Muscle of arm (tissue), 12 donors: ENCODE results near the gene ZSCAN5A. TPM values are rescaled to one million over a fixed set of nuclear protein-coding genes. Genes with fewer than 3 reads are reported as not detected.
"Not testable (repeated sequence)": the region's sequence is repeated elsewhere in the genome, so short reads cannot be mapped to it uniquely, and the experiment has no call there.

Source experiments
- DNase-seq: peaks from one replicate; pipeline ENCODE4 v3.0.0-alpha.2; 2013
- polyA plus RNA-seq, 12 donors: library from polyadenylated mRNA; unstranded; fragments of 120-200 nt; gene quantifications; one replicate each; pipeline ENCODE4 v1.2.1, GENCODE V29; 2013; ENCODE audit not compliant: insufficient read length in 12 of 12

ZSCAN5A gene
- polyA plus RNA-seq, 12 donors = 5.0 to 12.4 (median 7.3) TPM; not detected in 2

DNA sequence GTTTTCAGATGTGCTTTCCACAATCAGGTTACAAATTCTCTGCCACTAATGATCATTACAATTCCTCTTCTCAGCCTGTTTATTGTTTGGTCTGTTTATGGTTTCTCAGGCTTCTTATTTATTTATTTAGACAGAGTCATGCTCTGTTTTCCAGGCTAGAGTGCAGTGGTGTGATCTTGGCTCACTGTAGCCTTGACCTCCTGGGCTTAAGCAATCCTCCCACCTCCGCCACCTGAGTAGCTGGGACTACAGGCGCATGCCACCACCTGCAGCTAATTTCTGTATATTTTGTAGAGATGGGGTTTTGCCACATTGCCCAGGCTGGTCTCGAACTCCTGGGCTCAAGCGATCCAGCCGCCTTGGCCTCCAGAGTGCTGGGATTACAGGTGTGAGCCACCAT, 2.1 kb upstream of the ZSCAN5A start:
- DNase-seq = no peak

DNA sequence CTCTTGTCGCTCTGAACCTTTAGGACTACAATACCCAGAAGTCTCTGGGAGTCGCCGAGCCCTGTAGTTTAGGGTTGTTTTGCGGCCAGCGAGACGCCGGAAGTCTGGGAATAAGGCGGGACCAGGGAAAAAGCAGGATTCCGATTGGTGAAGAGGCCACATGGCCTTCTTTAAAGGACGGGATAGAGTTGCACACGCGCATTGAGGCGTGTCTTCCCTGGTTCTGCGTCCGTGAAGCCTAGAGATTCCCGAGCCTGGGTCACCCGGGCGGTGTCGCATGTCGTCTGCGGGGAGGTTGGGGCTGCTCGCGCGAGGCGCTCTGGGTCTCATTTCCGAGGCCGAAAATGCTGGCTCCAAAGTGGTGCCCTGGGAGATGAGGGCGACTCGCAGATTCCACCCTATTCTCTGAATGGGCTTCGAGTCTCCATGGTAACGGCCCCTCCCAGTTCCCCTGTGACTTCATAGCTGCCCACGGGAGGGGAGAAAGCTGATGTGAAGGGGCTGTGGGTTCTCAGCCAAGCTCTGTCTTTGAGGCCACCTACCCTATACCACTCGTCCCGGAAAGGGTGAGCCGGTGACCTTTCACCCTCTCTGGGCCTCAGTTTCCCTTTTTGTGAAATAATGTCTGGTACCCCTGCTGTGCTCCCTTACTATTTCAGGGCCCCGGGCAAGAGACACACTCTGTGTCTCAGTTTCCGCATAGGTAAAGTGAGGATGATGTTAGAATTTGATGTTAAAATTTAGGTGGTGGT, 614 bp upstream of the ZSCAN5A start:
- DNase-seq = peak; percentile 99

DNA sequence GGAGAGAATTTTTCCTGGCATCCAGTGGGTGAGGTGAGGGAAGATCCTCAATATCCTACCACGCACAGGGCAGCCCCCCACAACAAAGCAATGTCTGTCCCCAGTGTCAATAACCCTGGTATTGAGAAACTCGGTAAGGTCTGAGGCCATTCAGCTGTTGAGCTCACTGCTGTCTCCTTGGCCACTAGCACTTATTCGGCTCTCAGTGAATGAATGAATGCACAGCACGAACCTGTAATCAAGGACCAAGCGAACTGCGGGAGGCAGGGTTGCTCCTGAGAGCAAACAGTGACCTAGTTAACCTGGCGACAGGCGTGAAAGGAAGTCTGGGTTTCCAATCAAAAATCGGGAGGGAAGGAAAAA, 640 bp downstream of the ZSCAN5A start:
- DNase-seq = no peak

DNA sequence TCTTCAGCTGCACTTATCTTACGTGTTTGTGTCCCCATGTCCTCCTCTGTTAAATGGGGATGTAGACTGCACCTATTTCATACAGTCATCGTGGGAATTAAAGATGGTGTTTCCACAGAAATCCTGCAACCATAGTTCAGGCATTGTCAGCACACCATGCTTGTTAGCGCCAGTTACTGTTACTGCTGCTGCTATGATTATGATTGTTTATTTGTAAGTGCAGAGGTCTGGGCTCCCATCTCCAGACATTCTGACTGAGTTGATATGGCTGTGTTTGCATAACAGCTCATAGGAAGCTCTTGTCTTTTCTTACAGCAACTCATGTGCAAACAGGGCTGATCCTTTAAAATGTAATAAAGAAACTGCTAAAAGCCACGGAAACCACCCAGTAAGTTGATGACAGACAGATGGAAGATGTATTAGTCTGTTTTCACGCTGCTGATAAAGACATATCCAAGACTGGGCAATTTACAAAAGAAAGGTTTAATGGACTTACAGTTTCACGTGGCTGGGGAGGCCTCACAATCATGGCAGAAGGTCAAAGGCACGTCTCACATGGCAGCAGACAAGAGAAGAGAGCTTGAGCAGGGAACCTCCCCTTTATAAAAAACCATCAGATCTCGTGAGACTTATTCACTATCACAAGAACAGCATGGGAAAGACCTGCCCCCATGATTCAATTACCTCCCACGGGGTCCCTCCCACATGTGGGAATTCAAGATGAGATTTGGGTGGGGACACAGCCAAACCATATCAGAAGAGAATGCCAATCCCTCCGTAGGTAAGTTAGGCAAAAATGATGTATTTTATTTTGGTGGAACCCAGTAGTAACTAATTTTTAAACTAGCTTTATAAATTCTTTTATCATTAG, 1.6 kb downstream of the ZSCAN5A start:
- DNase-seq = no peak

DNA sequence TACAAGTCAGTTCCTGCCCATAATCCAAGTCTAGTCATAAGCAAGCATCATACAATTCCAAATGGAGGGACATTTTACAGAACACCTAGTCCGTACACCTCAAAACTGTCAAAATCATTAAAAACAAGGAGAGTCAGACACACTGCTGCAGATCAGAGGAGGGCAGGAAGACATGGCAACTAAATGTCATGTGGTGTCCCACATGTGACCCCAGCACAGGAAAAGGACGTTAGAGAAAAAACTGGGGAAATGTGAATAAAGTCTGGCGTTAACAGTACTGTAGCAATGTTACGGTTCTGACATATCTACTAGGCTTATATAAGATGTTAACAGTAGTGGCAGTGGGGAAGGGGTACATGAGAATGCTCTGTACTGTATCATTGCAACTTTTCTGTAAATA, 2.3 kb downstream of the ZSCAN5A start:
- DNase-seq = no peak

DNA sequence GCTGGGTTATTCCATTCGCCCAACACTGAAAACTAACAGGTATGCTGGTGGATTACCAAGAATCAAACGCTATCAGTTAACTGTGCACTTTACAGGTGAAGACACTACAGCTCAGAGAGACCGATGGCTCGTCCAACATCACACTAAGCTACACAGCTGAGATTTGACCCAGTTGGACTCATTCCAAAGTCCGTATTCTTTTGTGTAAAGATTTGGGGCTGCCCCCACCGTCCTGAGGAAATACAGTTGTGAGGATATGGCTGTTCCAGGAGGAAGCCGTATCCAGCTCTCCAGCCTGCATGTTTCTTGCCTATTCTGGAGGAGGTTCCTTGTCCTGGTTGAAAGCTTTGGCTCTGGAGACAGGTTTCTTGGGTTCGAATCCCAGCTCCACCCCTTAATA, 4.2 kb downstream of the ZSCAN5A start:
- DNase-seq = no peak

DNA sequence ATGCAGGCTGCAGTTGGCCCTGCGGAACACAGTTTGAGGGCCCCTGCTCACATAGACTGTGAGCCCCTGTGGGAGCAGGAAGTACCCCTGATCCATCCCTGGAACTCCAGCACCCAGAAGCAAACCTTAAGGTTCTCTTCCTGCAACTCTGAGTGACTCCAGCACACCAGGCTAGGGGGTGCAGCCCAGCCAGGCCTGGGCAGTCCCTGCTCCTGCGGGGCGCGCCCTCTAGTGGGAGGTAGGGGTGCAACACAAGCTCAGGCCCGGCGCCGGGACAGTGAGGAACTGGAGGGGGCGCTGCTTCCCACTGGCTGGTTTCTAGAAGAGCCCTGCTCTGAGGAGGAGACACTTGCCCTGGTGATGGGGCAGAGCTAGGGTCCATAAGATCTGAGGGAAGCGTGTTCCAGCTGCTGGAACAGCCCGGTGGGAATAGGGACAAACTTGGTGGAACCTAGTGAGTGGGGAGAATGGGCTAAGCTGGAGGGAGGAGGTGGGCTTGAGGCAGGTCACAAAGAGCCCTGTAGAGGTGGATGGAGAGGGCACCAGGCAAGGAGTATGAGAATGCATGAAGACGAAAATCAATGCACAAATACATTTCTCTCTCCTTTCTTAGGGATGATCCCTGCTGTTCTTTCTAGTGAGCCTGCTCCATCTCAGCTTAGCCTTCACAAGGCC, 5.0 kb downstream of the ZSCAN5A start:
- DNase-seq = no peak

DNA sequence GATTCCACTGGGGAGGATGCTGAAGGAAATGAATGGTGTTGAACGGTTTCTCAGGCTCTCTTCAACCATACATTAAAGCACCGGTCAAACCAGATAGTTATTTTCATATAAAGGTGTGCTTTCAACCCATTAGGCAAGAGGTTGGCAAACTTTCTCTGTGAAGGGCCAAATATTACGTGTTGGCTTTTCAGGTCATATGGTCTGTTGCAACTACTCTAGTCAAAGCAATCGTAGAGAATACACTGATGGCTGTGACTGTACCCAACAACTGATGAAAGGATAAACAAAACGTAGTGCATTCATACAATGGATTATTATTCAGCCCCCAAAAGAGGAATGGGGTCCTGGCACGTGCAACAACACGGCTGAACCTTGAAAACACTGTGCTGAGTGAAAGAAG, 5.8 kb downstream of the ZSCAN5A start:
- no peak for DNase-seq

DNA sequence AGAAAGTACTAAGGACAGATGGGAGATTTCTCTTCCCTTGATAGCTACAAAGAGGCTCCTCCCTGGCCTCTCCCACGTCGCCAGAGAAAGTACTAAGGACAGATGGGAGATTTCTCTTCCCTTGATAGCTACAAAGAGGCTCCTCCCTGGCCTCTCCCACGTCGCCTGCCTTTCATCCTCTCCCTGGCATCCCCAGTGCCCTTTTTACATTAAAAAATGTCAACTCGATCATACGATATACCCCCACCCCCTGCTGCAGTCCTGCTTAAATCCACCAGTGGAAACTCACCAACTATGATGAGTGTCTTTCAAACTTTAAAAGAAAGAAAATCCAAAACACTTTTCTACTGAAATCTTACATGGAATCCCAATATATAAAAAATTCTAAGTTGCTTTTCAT, 7.6 kb downstream of the ZSCAN5A start:
- DNase-seq = not testable (repeated sequence)

DNA sequence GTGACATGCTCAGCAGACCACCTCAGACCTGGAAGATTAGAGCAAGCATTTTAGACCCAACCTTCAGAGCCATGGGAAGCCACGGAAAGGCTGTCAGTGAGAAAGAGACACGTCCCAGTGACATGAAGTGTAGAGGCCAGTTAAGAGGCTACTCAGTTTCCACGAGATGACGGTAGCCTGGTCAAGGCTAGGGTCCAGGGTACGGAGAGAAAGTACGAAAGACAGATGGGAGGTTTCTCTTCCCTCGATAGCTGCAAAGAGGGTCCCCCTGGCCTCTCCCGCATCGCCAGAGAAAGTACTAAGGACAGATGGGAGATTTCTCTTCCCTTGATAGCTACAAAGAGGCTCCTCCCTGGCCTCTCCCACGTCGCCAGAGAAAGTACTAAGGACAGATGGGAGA, 8.6 kb downstream of the ZSCAN5A start:
- no peak for DNase-seq

DNA sequence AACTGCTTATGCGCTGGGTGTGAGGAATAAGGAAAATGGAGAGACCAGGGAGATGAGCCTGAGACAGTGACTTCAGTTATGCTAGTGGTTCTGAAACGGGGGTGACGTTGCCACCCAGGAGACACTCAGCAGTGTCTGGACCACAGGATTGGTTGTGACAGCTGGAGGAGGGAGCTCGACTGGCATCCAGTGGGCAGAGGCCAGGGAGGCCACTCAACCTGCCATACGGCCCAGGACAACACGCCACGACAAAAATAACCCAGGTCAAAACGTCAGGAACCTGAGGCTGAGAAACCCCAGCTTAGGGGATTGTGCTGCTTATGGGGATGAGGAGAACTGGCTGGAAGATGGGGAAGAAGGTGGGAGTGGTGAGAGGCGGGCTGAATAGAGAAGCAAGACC, 10.4 kb downstream of the ZSCAN5A start:
- DNase-seq = no peak

DNA sequence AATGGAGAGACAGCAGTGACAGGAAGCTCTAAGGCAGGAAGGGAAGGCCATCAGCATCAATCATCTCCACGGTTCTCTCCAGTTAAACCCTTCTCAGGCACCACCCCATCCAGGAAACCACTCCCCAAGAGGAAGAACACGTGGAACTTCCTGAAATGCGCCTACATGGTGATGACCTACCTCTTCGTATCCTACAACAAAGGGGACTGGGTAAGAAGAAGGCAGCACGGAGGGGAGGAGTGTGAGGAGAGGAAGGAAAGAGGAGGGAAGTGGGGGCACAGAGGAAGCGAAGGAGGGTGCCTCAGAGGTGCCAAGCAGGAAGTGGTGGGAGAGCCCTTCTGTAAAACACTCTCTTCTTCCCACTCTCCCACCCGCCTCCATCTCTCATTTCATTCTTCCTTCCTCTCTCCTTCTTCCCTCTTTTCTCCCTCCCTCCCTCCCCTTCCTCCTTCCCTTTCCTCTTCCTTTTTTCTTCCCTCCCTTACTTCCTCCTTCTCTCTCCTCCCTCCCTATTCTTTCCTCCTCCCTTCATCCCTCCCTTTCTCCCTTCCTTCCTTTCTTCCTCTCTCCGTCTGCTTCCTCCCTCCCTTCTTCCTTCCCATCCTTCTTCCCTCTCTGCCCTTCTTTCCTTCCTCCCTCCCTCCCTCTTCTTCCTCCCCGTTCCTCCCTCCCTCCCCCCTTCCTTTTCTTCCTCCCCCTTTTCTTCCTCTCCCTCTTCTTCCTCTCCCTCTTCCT, 12.6 kb downstream of the ZSCAN5A start:
- no peak for DNase-seq

DNA sequence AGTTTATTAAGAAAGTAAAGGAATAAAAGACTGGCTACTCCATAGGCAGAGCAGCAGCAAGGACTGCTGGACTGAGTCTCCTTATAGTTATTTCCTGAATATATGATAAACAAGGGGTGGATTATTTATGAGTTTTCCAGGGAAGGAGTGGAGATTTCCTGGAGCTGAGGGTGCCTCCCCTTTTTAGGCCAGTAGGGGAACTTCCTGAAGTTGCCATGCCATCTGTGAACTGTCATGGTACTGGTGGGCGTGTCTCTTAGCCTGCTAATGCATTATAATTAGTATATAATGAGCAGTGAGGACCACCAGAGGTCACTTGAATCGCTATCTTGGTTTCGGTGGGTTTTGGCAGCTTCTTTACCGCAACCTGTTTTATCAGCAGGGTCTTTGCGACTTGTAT, 13.5 kb downstream of the ZSCAN5A start:
- DNase-seq = no peak

DNA sequence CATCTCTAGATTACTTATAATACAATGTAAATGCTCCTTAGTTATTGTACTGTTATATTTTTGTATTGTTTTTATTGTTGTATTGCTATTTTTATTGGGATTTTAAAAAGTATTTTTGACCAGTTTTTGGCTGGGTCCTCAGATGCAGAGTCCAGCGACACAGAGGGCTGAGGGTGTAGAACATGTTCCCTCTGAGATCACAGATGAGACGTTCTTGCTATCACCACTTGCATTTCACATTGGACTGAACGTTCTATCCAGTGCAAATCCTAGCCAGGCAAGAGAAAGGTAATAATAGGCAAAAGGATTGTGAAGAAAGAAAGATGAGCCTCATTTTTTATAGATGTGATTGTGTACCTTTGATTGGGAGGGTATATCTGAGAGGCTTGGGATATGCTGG, 15.0 kb downstream of the ZSCAN5A start:
- no peak for DNase-seq

DNA sequence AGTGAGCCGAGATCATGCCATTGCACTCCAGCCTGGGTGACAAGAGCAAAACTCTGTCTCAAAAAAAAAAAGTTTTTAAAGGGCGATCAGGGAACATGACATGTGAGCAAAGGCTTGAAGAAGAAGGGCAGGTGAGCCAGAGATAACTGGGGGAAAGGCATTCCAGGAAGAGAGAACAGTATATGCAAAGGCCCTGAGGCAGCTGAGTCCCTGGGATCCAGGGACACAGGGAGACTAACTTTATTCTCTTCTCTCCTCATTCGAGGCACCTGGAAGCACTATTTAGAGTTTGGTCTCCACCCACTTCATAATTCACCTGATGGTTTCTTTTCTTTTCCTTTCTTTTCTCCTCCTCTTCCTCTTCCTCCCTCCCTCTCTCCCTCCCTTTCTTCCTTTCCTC, 17.6 kb downstream of the ZSCAN5A start:
- no peak for DNase-seq

DNA sequence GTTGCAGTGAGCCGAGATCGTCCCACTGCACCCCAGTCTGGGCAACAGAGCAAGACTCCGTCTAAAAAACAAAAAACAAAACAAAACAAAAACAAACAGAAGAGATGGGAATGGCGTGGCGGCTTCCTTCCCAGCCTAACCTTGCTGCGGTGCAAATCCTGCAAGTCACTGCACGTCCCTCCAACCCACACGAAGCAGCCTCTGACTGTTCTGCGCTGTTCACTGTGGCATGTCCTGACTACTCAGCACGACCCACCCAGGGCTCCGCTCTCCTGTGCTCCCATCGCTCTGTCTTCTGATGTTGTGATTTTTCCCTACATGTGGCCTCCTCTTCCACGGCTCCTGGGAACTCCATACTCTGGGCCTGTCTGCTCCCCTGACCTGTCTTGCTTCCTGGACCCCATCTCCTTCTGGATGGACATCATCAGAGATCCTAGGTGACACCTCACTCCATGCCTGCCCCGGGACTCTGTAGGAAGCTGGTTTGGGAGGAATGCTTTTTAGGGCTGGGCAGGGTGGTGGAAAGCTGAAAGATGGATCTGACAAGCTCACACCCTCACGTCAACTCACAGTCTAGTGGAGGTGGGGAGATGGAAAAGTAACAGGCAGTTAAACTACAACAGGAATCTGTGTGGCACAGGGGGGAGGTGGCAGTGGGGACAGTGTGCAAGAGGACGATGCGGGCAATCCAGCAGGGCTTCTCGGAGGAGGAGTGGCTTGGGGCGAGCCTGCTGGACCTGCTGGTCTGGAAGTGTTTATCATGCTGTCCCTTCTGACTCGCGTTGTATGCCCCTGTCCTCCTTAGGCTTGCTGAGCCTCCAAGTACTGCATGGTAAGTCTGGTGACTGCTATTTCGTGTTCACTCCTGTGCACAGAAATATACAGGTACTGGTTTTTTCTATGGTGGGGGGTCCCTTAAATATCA, 18.8 kb downstream of the ZSCAN5A start:
- no peak for DNase-seq

DNA sequence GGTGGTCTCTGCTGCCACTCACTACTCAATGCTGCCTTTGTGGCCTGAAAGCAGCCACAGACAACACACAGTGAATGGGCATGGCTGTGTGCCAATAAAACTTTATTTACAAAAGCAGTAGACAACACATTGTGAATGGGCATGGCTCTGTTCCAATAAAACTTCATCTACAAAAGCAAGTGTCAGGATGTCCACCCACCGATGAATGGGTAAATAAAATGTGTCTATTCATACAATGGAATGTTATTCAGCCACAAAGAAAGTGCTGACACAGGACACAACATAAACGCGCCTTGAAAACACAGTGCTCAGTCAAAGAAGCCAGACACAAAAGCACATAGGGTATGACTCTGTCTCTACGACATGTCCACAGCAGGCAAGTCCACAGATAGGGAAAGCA, 20.1 kb downstream of the ZSCAN5A start:
- no peak for DNase-seq

DNA sequence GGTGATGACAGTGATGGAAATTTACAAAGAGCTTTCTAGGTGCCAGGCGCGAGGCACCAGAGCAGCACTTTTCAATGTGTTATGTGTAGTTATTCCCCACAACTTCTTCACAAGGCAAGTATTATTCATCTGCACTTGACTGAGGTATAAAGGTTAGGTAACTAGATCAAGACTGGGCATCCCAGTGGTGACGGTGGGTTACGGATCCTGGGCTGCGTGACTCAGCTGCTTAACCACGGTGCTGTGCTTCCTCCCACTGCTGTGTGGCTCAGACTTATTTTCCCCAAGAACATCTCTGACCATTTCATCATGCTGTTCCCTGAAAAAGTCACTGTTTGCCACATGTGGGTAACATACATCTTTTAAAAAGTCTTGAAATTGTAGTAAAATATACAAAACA, 22.8 kb downstream of the ZSCAN5A start:
- DNase-seq = no peak

DNA sequence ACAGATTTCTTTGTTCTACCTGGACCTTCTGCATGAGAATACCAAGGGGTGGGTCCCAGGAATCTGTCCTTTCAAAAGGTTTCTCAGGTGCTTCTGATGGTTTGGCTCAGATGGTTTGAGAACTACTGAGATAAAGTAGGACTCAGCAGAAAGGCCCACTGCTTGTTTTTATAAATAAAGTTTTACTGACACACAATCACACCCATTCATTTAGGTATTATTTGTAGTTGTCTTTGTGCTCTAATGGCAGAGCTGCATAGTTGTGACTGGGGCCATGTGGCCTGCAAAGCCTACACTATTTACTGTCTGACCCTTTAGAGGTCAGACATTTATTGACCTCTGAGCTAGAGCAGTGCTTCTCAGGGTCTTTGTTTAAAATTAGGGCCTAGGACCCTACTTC, 24.5 kb downstream of the ZSCAN5A start:
- no peak for DNase-seq

DNA sequence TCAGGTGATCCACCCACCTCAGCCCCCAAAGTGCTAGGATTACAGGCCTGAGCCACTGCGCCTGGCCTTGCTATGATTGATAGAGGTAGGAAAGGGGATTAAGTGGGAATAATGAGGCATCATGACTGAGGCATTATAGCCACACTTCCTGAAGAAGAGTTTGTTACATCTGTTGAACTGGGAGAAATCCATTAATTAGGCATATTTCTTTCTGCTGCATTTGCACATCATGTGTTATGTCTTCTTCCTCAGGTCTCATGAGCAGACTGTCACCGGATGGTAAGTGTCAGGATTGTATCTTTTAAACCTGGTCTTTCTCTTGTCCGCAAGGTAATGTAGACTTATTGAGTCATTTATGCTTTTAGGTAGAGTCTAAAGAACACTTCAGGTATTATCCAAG, 29.9 kb downstream of the ZSCAN5A start:
- no peak for DNase-seq

DNA sequence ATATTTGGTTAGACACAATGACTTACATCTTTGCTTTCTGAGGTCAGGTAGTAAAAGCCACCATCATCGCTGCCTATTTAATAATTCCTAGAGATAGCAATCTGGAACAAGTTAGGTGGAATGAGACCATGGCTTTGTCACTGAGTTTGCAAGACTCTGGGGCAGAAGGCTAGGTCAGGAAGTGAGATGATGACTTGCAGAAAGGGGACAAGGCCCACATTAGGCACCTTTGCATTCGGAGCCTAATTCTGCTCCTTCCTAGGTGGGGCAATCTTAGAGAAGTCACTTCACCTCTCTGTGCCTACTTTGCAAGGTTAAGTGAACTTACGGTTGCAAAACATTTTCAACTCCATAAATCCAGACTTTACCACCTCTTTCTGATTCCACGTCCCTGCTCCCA, 31.8 kb downstream of the ZSCAN5A start:
- DNase-seq = no peak
